Measurements from ENCODE around the gene GRAPL.
"Not testable (repeated sequence)": the region's sequence is repeated elsewhere in the genome, so short reads cannot be mapped to it uniquely, and the experiment has no call there.

GRAPL gene

GRCh38 chr17:19189781-19190405, 62.5 kb downstream of the GRAPL start:
- not testable (repeated sequence) for DNase-seq

DNA sequence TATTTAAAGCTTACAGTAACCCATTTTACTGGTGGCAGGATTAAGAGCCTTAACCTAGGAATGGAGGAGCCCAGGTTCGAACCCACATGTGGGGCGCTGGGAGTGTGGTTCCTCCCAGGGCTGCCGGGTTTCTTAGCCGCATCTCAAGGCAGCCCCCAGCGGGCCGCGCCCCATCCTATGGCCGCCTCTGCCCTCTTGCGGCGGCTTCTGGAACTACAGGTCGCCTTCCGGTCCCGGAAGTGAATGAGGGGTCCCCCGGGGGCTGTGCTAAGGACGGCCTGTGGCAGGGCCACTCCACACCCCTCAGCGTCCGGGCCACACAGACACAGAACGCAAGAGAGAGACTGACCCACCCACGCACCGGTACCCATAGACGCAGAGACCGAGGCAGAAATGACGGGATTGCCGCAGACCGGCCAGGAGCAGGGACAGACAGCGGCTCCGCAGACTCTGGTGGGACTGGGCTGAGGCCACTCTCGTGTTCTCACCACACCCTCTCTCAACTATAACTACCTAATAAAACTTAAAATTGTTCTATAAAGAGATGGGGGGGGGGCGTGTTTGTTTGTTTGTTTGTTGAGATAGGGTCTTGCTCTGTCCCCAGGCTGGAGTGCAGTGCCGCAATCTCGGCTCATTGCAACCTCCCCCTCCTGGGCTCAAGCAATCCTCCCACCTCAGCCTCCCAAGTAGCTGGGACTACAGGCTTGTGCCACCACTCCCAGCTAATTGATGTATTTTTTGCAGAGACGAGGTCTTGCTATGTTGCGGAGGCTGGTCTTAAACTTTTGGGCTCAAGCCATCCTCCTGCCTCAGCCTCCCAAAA, 69.2 kb downstream of the GRAPL start:
- not testable (repeated sequence) for DNase-seq

GRCh38 chr17:19202448-19202847, 75.1 kb downstream of the GRAPL start:
- not testable (repeated sequence) for DNase-seq

GRCh38 chr17:19203429-19203828, 76.0 kb downstream of the GRAPL start:
- not testable (repeated sequence) for DNase-seq

All from NCI-H2029 (cell line).